Lung (tissue), 12 donors: ENCODE data around the gene VEPH1. TPM values are rescaled to one million over a fixed set of nuclear protein-coding genes. Genes with fewer than 3 reads are reported as not detected.
A peak's percentile ranks its signal among the peaks of the same experiment; 100 is the strongest.

ENCODE experiments used
- ATAC-seq: fragments of 200-7000 bp; cut with Tn5 transposase; one replicate; pipeline ENCODE4 v1.9.1; 2020; ENCODE audit warnings: moderate number of reproducible peaks; ENCODE audit not compliant: insufficient read depth, low FRiP score
- DNase-seq, 3 donors: peaks; one replicate each; pipeline ENCODE4 v3.0.0-alpha.2; 2013 to 2017
- H3K27ac ChIP-seq, 2 donors: one replicate each; pipeline ENCODE4 v1.5.1; 2013; ENCODE audit warnings: mild to moderate bottlenecking in 2 of 2, moderate library complexity in 2 of 2, control low read depth in 1 of 2, inconsistent platforms in 1 of 2, low read depth in 1 of 2, low read length in 1 of 2
- H3K27me3 ChIP-seq, 3 donors: one replicate each; pipeline ENCODE4 v1.5.1; 2013; ENCODE audit warnings: low read length in 2 of 3; ENCODE audit not compliant: control insufficient read depth in 3 of 3, insufficient read depth in 3 of 3
- H3K36me3 ChIP-seq, 4 donors: one replicate each; pipeline ENCODE4 v1.5.1; 2013; ENCODE audit warnings: low read length in 4 of 4, mild to moderate bottlenecking in 1 of 4, moderate library complexity in 1 of 4; ENCODE audit not compliant: control insufficient read depth in 4 of 4, insufficient read depth in 4 of 4
- H3K4me1 ChIP-seq, 5 donors: one replicate each; pipeline ENCODE4 v1.5.1; 2013; ENCODE audit warnings: low read length in 5 of 5, mild to moderate bottlenecking in 2 of 5, moderate library complexity in 1 of 5; ENCODE audit not compliant: control insufficient read depth in 5 of 5, insufficient read depth in 5 of 5
- H3K4me3 ChIP-seq: one replicate; pipeline ENCODE4 v1.5.1; 2013; ENCODE audit warnings: mild to moderate bottlenecking, control low read depth, moderate library complexity
- H3K9ac ChIP-seq, 2 donors: one replicate each; pipeline ENCODE4 v1.5.1; 2013; ENCODE audit warnings: low read length in 2 of 2, control low read depth in 1 of 2; ENCODE audit not compliant: insufficient read depth in 1 of 2
- H3K9me3 ChIP-seq, 4 donors: one replicate each; pipeline ENCODE4 v1.5.1; 2013; ENCODE audit warnings: low read length in 3 of 4, mild to moderate bottlenecking in 1 of 4, moderate library complexity in 1 of 4; ENCODE audit not compliant: control insufficient read depth in 4 of 4, insufficient read depth in 3 of 4
- CTCF ChIP-seq: IDR thresholded peaks from 2 replicates; pipeline ENCODE4 v1.5.1; 2012; ENCODE audit warnings: mild to moderate bottlenecking; ENCODE audit errors: control extremely low read depth, extremely low read depth
- WGBS, 2 donors: extraction: QIAGEN DNeasy Blood & Tissue Kit; methylation state at CpG; one replicate each; pipeline ENCODE4 v1.1.7; 2013; 5-methylcytosine and 5-hydroxymethylcytosine counted together
- polyA plus RNA-seq, 2 donors: library from polyadenylated mRNA; stranded (reverse); fragments of 200-250 nt; gene quantifications; one replicate each; pipeline ENCODE4 v1.2.1, GENCODE V29; 2013
- total RNA-seq, 2 donors: library from RNA; depleted of rRNA in 1 of 2; stranded (reverse); fragments of >200 nt in 1 of 2; gene quantifications; one replicate each; pipeline ENCODE4 v1.2.1, GENCODE V29; 2014 to 2021
- donor health status: control.
- donor health status: control.
- donor health status: Bipolar disorder and iron deficiency.
- donor health status: healthy.
- donor health status: DM: yes; HTN: yes; CAD: no.

The VEPH1 gene
- total and polyA plus RNA-seq, 4 donors = 14.6 to 237 (median 65.5) TPM

- no peaks in the 10 kb centered on the region for H3K36me3 ChIP-seq
- no peak for DNase-seq
- ATAC-seq = no peak
- 83 to 96% methylated on average over 4 of the region's 4 CpGs for WGBS, 2 donors
- TF ChIP-seq CTCF = no peak
- H3K4me1 ChIP-seq = peaks cover 0 to 11% (median 0%) of the 10 kb centered on the region in 5 donors
- no peak overlapping the region for H3K27ac ChIP-seq
- no peak overlapping the region for H3K9ac ChIP-seq
- no peaks in the 10 kb centered on the region for H3K9me3 ChIP-seq
- H3K27me3 ChIP-seq = no peaks in the 10 kb centered on the region
- no peak overlapping the region for H3K4me3 ChIP-seq
These were observed 261.6 kb downstream of the VEPH1 start for GRCh38 chr3:157241599-157241998.

- H3K27ac ChIP-seq = no peak overlapping the region
- no peak overlapping the region for H3K4me3 ChIP-seq
- no peaks in the 10 kb centered on the region for H3K27me3 ChIP-seq
- ATAC-seq = no peak
- no peak overlapping the region for H3K9ac ChIP-seq
- no peak for DNase-seq
- no peaks in the 10 kb centered on the region for H3K9me3 ChIP-seq
- no peaks in the 10 kb centered on the region for H3K36me3 ChIP-seq
- 18 to 28% methylated on average over 1 of the region's 1 CpG for WGBS, 2 donors
- TF ChIP-seq CTCF = no peak
- H3K4me1 ChIP-seq = peaks cover 0 to 11% (median 0%) of the 10 kb centered on the region in 5 donors
These were observed 262.8 kb downstream of the VEPH1 start for GRCh38 chr3:157240408-157240807.

GRCh38 chr3:157239082-157239704 is 264.0 kb downstream of the VEPH1 start:
- peak; percentile 59 for TF ChIP-seq CTCF
- Histone ChIP-seq H3K36me3 (no peaks in the 10 kb centered on the region), H3K4me3 (no peak overlapping the region), H3K4me1 (peaks cover 0 to 11% (median 0%) of the 10 kb centered on the region in 5 donors), H3K9me3 (no peaks in the 10 kb centered on the region), H3K27ac (no peak overlapping the region), H3K27me3 (no peaks in the 10 kb centered on the region), H3K9ac (no peak overlapping the region)
- peak; percentile 94 for ATAC-seq
- 30 to 35% methylated on average over 5 of the region's 5 CpGs for WGBS, 2 donors
- peak; percentile 32 to 50 (median 35) for DNase-seq

- H3K4me3 ChIP-seq = no peak overlapping the region
- WGBS, 2 donors = 99 to 100% methylated on average over 1 of the region's 1 CpG
These were observed 264.8 kb downstream of the VEPH1 start for GRCh38 chr3:157238457-157238856.

More at GRCh38 chr3:157238457-157238856, 264.8 kb downstream of the VEPH1 start:
- Histone ChIP-seq H3K36me3 (no peaks in the 10 kb centered on the region), H3K9me3 (no peaks in the 10 kb centered on the region), H3K27me3 (no peaks in the 10 kb centered on the region), H3K9ac (no peak overlapping the region), H3K27ac (no peak overlapping the region), H3K4me1 (peaks cover 0 to 11% (median 0%) of the 10 kb centered on the region in 5 donors)
- no peak for ATAC-seq
- no peak for DNase-seq
- no peak for TF ChIP-seq CTCF
